Fibroblast of lung (primary cell): ENCODE data around the gene NUDT4B. TPM values are rescaled to one million over a fixed set of nuclear protein-coding genes. Genes with fewer than 3 reads are reported as not detected.
"Not testable (repeated sequence)": the region's sequence is repeated elsewhere in the genome, so short reads cannot be mapped to it uniquely, and the experiment has no call there.

Source experiments
- DNase-seq, 2 donors: peaks; one replicate each; pipeline versions ENCODE4 v3.0.0 to v3.0.0-alpha.2; 2010; ENCODE audit warnings: low read depth in 2 of 2
- H2AFZ ChIP-seq: 2 replicates; pipeline ENCODE4 v1.5.1; 2012; ENCODE audit warnings: low read length, control low read depth, inconsistent platforms
- H3K27ac ChIP-seq: 2 replicates; pipeline ENCODE4 v1.5.1; 2011; ENCODE audit warnings: low read length, control low read depth; ENCODE audit not compliant: insufficient read depth
- H3K27me3 ChIP-seq: 2 replicates; pipeline ENCODE4 v1.5.1; 2011; ENCODE audit warnings: mild to moderate bottlenecking, low read length; ENCODE audit not compliant: control insufficient read depth, insufficient read depth
- H3K36me3 ChIP-seq: 2 replicates; pipeline ENCODE4 v1.5.1; 2011; ENCODE audit warnings: low read length; ENCODE audit not compliant: control insufficient read depth, insufficient read depth
- H3K4me1 ChIP-seq: 2 replicates; pipeline ENCODE4 v1.5.1; 2011; ENCODE audit warnings: low read length; ENCODE audit not compliant: control insufficient read depth, insufficient read depth; ENCODE audit errors: extremely low read depth
- H3K4me2 ChIP-seq: 2 replicates; pipeline ENCODE4 v1.5.1; 2011; ENCODE audit warnings: low read length, control low read depth; ENCODE audit not compliant: insufficient read depth; ENCODE audit errors: extremely low read depth
- H3K4me3 ChIP-seq, 4 experiments: fragments of 200-600 bp in 1 of 4; sonication (generic) in 1 of 4; replicated peaks in 1 of 4; 2 replicates each; pipeline ENCODE4 v1.5.1; 2011 to 2016; ENCODE audit warnings: low read length in 4 of 4, low read depth in 3 of 4, mild to moderate bottlenecking in 3 of 4, control low read depth in 2 of 4, inconsistent platforms in 1 of 4, mixed read lengths in 1 of 4; ENCODE audit not compliant: insufficient read depth in 1 of 4; ENCODE audit errors: control extremely low read depth in 1 of 4
- H3K79me2 ChIP-seq: 2 replicates; pipeline ENCODE4 v1.5.1; 2012; ENCODE audit warnings: mild to moderate bottlenecking, low read length, inconsistent platforms; ENCODE audit not compliant: control insufficient read depth, insufficient read depth
- H3K9ac ChIP-seq: 2 replicates; pipeline ENCODE4 v1.5.1; 2011; ENCODE audit warnings: mild to moderate bottlenecking, low read length, control low read depth; ENCODE audit not compliant: insufficient read depth
- H3K9me3 ChIP-seq: 2 replicates; pipeline ENCODE4 v1.5.1; 2012; ENCODE audit warnings: low read depth, low read length; ENCODE audit not compliant: control insufficient read depth, insufficient read depth
- H4K20me1 ChIP-seq: 2 replicates; pipeline ENCODE4 v1.5.1; 2011; ENCODE audit warnings: low read length; ENCODE audit not compliant: control insufficient read depth, insufficient read depth; ENCODE audit errors: extremely low read depth
- polyA minus RNA-seq: library from RNA; depleted of rRNA, polyadenylated mRNA; stranded (reverse); fragments of >200 nt; gene quantifications from 2 replicates; pipeline ENCODE4 v1.2.3, GENCODE V29; 2011; ENCODE audit warnings: low replicate concordance
- polyA plus RNA-seq, 2 donors: library from polyadenylated mRNA; depleted of rRNA in 1 of 2; stranded (reverse) in 1 of 2; unstranded in 1 of 2; fragments of >200 nt; gene quantifications; 2 replicates each; pipeline ENCODE4 v1.2.1, GENCODE V29; 2011 to 2012; ENCODE audit warnings: missing spikeins in 1 of 2
- total RNA-seq: library from RNA; depleted of rRNA; stranded (reverse); fragments of >200 nt; gene quantifications from 2 replicates; pipeline ENCODE4 v1.2.1, GENCODE V29; 2014

NUDT4B gene
- total RNA-seq (7.1 and 15.9 TPM in 2 replicates), polyA plus RNA-seq (17.5 and 22.3 TPM in 2 replicates), polyA minus RNA-seq (2.4 TPM in 1 of 2 replicates, not detected in the other)
- polyA plus RNA-seq (2012): 1.1 and 1.7 TPM in 2 replicates

DNA sequence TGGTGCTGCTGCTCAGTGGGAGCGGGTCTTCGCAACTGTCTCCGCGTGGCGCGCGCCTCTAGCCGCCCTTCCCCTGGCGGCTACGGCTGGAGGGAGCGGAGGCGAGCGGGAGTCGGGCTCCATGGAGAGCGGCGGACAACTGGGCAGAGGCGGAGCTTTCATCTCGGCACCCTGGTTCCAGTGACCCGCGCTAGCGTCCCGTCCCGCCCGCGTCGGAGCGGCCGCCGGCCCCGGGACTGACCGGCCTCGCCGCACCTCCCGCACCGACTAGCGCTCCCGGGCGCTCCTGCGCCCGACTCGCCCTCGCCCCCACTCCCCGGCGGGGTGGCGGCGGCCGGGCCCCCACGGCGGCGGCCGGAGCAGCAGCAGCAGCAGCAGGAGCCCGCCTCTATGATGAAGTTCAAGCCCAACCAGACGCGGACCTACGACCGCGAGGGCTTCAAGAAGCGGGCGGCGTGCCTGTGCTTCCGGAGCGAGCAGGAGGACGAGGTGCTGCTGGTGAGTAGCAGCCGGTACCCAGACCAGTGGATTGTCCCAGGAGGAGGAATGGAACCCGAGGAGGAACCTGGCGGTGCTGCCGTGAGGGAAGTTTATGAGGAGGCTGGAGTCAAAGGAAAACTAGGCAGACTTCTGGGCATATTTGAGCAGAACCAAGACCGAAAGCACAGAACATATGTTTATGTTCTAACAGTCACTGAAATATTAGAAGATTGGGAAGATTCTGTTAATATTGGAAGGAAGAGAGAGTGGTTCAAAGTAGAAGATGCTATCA, at the start of gene NUDT4B:
TSS of gene NUDT4B (plus strand) at position 212 of the 772 bp plus-strand sequence. CDS start at position 391, 179 bp downstream.
- H4K20me1 ChIP-seq, H3K4me2 ChIP-seq, H3K4me1 ChIP-seq, H2AFZ ChIP-seq, H3K9me3 ChIP-seq, H3K27ac ChIP-seq, H3K79me2 ChIP-seq, H3K4me3 ChIP-seq, DNase-seq, H3K36me3 ChIP-seq, H3K9ac ChIP-seq, H3K27me3 ChIP-seq: not testable (repeated sequence)

DNA sequence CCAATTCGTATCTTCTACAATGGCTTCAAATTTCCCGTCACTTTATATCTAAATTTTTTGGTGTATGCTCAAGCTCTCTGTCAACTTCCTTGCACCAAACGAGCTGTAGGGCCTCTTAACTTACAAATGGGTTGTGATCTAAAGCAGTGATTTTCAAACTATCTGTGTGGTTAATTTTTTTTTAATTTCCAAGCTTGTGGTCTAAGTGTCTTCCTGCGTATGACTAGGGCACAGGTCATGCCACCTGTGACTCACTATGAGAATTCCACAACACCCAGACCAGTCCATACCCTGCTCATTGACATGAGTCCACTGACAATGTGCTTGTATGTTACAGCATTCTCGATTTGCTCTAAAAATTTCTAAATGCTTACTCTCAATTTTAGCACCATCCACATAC, 49.2 kb upstream of the NUDT4B start:
- not testable (repeated sequence) for H3K4me2 ChIP-seq, H2AFZ ChIP-seq, H3K4me1 ChIP-seq, H3K9me3 ChIP-seq, H3K27me3 ChIP-seq, H3K79me2 ChIP-seq, DNase-seq, H3K4me3 ChIP-seq, H3K9ac ChIP-seq, H4K20me1 ChIP-seq, H3K36me3 ChIP-seq, H3K27ac ChIP-seq

DNA sequence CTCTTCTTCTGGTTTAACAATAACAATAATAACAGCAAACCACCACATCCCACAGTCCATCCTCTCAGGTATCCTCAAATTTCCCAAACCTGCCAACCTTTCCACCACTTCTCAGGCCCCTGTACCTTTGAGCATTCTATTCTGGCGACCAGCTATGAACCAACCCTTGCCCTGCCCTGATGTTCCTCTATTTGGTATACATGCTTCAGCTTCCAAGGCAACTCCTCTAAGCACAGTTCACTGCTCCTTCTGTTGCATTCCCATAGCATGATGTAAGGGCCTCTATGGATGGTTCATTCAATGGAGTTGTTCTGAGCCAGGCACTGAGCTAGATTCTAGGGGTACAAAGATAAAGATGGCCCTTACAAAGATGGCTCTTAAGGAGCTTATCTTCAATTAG, 46.3 kb upstream of the NUDT4B start:
- not testable (repeated sequence) for H3K27ac ChIP-seq, H4K20me1 ChIP-seq, H3K9ac ChIP-seq, H3K4me3 ChIP-seq, H3K4me1 ChIP-seq, DNase-seq, H3K79me2 ChIP-seq, H3K4me2 ChIP-seq, H3K9me3 ChIP-seq, H2AFZ ChIP-seq, H3K27me3 ChIP-seq, H3K36me3 ChIP-seq

- H3K9me3 ChIP-seq, H3K4me3 ChIP-seq, H4K20me1 ChIP-seq, H3K36me3 ChIP-seq, H3K79me2 ChIP-seq, H3K9ac ChIP-seq, H2AFZ ChIP-seq, H3K4me1 ChIP-seq, H3K4me2 ChIP-seq, DNase-seq, H3K27ac ChIP-seq, H3K27me3 ChIP-seq: not testable (repeated sequence)
These were observed 44.5 kb upstream of the NUDT4B start for GRCh38 chr1:148703973-148704591.

DNA sequence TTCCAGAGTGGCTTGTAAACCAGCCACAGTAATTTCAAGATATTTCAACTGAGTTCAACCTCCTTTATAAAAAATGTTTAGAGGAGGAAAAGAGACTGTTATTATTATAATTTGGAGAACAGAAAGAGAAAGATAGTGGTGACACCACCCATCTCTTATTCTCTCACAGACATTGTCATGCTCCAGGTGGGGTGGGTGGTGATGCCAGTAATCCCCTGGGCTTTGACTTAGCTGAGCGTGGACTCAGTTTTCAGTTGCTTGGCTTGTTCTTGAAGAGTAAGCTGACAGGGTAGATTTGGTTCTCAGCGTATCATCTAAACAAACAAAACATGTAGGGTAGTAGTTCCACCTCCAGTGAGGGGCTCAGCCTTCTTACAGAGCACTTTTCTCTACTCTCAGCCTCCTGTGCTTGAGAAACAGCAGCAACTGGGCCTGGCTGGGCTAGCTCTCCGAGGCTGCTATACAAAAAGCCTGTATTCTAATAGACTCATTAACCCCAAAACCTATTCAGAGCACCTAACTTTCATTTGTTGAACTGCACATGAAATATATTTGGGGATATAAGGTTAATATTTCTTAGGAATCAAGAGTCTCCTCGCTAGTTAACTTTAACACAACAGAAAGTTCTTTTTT, 43.1 kb upstream of the NUDT4B start:
- H3K27me3 ChIP-seq, H3K4me3 ChIP-seq, H3K27ac ChIP-seq, H4K20me1 ChIP-seq, H3K9me3 ChIP-seq, H3K4me2 ChIP-seq, DNase-seq, H2AFZ ChIP-seq, H3K36me3 ChIP-seq, H3K79me2 ChIP-seq, H3K9ac ChIP-seq, H3K4me1 ChIP-seq: not testable (repeated sequence)

- H3K27me3 ChIP-seq, H4K20me1 ChIP-seq, H3K9me3 ChIP-seq, H3K27ac ChIP-seq, H3K4me3 ChIP-seq, H3K9ac ChIP-seq, DNase-seq, H3K79me2 ChIP-seq, H3K36me3 ChIP-seq, H3K4me2 ChIP-seq, H3K4me1 ChIP-seq, H2AFZ ChIP-seq: not testable (repeated sequence)
These were observed 39.7 kb upstream of the NUDT4B start for GRCh38 chr1:148708779-148709333.
